Coronary artery (tissue), 2 donors: ENCODE data around the gene CNPY1.

Experiments
- DNase-seq: peaks from one replicate; pipeline ENCODE4 v3.0.0-alpha.2; 2017; ENCODE audit warnings: low spot score
- H3K27ac ChIP-seq, 2 donors: fragments of 200-600 bp; sonication (generic); one replicate each; pipeline ENCODE4 v1.5.1; 2016 to 2019
- H3K4me3 ChIP-seq: fragments of 200-600 bp; sonication (generic); 2 replicates; pipeline ENCODE4 v1.5.1; 2016; ENCODE audit warnings: mild to moderate bottlenecking, moderate library complexity
- TF ChIP-seq, protein P1 (sequence below): fragments of 200-600 bp; sonication (generic); IDR thresholded peaks from one replicate; pipeline ENCODE4 v1.5.1; 2019; ENCODE audit warnings: antibody characterized with exemption

Gene CNPY1

DNA sequence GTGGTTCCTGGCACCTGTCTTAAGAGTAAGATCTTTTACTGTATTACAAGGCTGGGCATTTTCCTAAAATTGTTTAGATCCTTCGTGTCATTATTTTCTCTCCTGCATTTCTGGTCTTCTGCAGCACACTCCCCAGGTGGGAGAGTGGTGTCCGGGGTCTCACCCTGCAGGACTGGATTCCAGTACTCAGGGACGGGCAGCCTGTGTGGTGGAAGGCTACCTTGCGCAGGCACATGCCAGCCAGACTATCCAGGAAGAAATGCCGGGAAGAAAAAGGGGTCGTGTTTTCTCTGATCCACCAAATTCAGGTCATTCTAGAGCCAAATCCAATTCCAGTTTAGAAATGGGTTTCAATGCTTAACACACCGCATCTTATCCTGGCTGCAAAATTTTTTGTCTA lies 27.7 kb downstream of the CNPY1 start:
- Histone ChIP-seq H3K27ac (no peak overlapping the region), H3K4me3 (no peak overlapping the region)
- TF ChIP-seq, protein P1, sequence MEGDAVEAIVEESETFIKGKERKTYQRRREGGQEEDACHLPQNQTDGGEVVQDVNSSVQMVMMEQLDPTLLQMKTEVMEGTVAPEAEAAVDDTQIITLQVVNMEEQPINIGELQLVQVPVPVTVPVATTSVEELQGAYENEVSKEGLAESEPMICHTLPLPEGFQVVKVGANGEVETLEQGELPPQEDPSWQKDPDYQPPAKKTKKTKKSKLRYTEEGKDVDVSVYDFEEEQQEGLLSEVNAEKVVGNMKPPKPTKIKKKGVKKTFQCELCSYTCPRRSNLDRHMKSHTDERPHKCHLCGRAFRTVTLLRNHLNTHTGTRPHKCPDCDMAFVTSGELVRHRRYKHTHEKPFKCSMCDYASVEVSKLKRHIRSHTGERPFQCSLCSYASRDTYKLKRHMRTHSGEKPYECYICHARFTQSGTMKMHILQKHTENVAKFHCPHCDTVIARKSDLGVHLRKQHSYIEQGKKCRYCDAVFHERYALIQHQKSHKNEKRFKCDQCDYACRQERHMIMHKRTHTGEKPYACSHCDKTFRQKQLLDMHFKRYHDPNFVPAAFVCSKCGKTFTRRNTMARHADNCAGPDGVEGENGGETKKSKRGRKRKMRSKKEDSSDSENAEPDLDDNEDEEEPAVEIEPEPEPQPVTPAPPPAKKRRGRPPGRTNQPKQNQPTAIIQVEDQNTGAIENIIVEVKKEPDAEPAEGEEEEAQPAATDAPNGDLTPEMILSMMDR = no peak
- no peak for DNase-seq

- DNase-seq = no peak
- H3K4me3 ChIP-seq = no peak overlapping the region
- no peak overlapping the region for H3K27ac ChIP-seq
- TF ChIP-seq, protein P1 = no peak
Observed at GRCh38 chr7:155517969-155518368, 28.4 kb downstream of the CNPY1 start.

GRCh38 chr7:155517452-155517851 lies 28.9 kb downstream of the CNPY1 start:
- no peak overlapping the region for H3K27ac ChIP-seq
- no peak for DNase-seq
- H3K4me3 ChIP-seq = no peak overlapping the region
- TF ChIP-seq, protein P1 = no peak

DNA sequence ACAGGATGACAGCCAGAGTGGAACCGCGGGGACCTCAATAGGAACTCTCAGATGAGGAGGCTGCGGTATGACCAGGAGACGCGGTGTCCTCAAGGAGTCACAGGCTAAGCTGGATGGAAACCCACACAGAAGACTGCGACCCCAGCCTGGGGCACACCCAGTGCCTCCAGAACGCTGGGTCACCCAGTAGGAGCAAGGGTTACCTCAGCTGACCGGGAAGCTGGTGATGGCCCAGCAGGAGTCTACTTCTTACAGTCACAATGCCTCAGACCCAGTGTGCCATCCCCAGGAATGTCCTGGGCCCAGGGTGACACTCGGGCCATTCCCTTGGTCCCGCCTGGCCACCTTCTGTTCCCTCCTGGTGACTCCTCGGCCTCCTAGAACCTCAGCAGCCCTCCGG lies 29.9 kb downstream of the CNPY1 start:
- TF ChIP-seq, protein P1 = no peak
- Histone ChIP-seq H3K27ac (no peak overlapping the region), H3K4me3 (no peak overlapping the region)
- no peak for DNase-seq

DNA sequence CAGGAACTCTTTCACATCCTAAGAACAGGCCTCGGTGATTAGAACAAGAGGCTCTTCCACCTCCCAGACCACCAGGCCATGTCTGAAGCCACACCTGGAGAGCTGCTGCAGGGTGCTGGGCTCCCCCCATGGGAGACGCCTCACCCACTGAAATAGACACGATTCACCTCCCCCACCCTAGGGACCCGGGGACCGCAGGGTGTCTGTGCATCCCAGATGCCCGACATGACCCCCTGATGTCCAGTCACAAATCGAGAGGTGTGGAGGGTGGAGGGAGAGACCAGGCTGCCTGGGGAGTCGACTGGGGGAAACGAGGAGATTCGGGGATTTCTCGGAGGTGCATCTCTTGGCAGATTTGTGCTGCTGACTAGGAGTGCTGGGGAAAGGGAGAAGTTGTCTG lies 31.0 kb downstream of the CNPY1 start:
- no peak for DNase-seq
- H3K27ac ChIP-seq = no peak overlapping the region
- no peak overlapping the region for H3K4me3 ChIP-seq
- TF ChIP-seq, protein P1 = no peak

- H3K4me3 ChIP-seq = no peak overlapping the region
- DNase-seq = no peak
- no peak overlapping the region for H3K27ac ChIP-seq
- TF ChIP-seq, protein P1 = no peak
Observed at GRCh38 chr7:155514296-155514695, 32.1 kb downstream of the CNPY1 start.

DNA sequence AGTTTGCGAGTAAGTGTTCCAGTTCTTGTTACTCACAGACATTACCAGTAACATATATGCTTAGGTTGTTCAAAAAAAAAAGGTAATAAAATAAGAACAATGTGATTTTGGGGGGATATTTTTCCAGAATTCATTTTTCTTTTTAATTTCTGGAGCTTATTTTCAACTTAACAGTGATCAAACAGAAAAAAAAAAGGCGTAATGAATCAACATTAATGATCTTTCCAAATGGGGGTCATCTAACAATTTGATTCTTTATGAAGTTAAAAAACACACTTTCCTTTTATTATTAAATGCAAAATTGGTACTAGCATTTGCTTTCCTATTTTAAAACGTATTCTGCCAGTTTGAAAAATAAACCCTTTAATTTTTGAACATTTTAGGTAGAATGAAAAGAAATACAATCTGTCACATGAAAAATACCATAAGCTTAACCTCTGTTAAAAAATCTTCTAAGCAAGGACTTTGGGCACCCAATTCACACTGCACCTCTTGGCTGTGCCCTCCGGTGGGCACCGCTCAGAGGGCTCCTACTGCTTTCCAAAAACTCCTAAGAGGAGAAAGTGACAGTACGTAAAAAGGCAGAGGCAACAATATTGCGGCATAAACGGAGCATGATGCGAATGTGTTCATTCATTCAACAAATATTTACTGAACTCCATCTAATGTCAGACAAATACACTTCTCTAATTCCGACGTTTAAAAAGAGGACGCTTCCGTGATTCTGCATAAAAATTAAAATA lies 32.6 kb downstream of the CNPY1 start:
- no peak overlapping the region for H3K27ac ChIP-seq
- no peak overlapping the region for H3K4me3 ChIP-seq
- TF ChIP-seq, protein P1 = no peak
- no peak for DNase-seq
